Kidney (tissue), 14 donors: Measurements from ENCODE around the gene OS9. TPM values are rescaled to one million over a fixed set of nuclear protein-coding genes. Genes with fewer than 3 reads are reported as not detected.

Experiments used
- DNase-seq, 5 donors: peaks; one replicate each; pipeline ENCODE4 v3.0.0-alpha.2; 2013 to 2020
- FAIRE-seq: peaks from 2 replicates; lab custom pipeline; 2012; peaks lifted over from hg19 to GRCh38; lab: Jason Lieb, UNC
- H3K27ac ChIP-seq, 2 donors: one replicate each; pipeline ENCODE4 v1.7.0; 2013; ENCODE audit warnings: low read depth in 2 of 2, low read length in 2 of 2, inconsistent platforms in 1 of 2
- H3K27me3 ChIP-seq: one replicate; pipeline ENCODE4 v1.7.1; 2013; ENCODE audit warnings: low read length, inconsistent platforms; ENCODE audit not compliant: control insufficient read depth, insufficient read depth
- H3K36me3 ChIP-seq, 3 donors: one replicate each; pipeline versions ENCODE4 v1.7.0 to v1.7.1; 2013; ENCODE audit warnings: low read length in 3 of 3, control low read depth in 1 of 3, inconsistent platforms in 1 of 3; ENCODE audit not compliant: insufficient read depth in 3 of 3, control insufficient read depth in 2 of 3
- H3K4me1 ChIP-seq, 3 donors: one replicate each; pipeline versions ENCODE4 v1.7.0 to v1.7.1; 2013; ENCODE audit warnings: low read length in 3 of 3, inconsistent platforms in 1 of 3, low read depth in 1 of 3; ENCODE audit not compliant: control insufficient read depth in 2 of 3, insufficient read depth in 2 of 3
- H3K4me3 ChIP-seq, 3 donors: one replicate each; pipeline versions ENCODE4 v1.7.0 to v1.8.1; 2013; ENCODE audit warnings: low read length in 3 of 3, control low read depth in 1 of 3, inconsistent platforms in 1 of 3
- H3K9ac ChIP-seq, 3 donors: one replicate each; pipeline versions ENCODE4 v1.7.0 to v1.7.1; 2013; ENCODE audit warnings: low read length in 3 of 3, control low read depth in 1 of 3, inconsistent platforms in 1 of 3
- H3K9me3 ChIP-seq, 3 donors: one replicate each; pipeline versions ENCODE4 v1.7.0 to v1.7.1; 2013; ENCODE audit warnings: low read length in 3 of 3, control low read depth in 1 of 3, inconsistent platforms in 1 of 3; ENCODE audit not compliant: control insufficient read depth in 2 of 3, insufficient read depth in 1 of 3
- CTCF ChIP-seq: IDR thresholded peaks from 3 replicates; pipeline ENCODE4 v1.5.1; 2012; ENCODE audit warnings: mild to moderate bottlenecking, moderate library complexity, borderline replicate concordance; ENCODE audit not compliant: insufficient read depth; ENCODE audit errors: extremely low read depth
- intact Hi-C: fragments of 100-400 bp; cut with DNase I; formaldehyde crosslinking; loops from one replicate; pipeline ENCODE4 v1.11.1; 2022
- polyA plus RNA-seq: library from polyadenylated mRNA; stranded (reverse); fragments of 350-450 nt; fragmentation: Illumina TruSeq; extraction: RNeasy Lipid Tissue Mini Kit (QIAGEN cat#74804); gene quantifications from one replicate; pipeline ENCODE4 v1.2.3, GENCODE V29; 2014; ENCODE audit warnings: low read depth, low replicate concordance; ENCODE audit not compliant: insufficient read depth
- total RNA-seq: library from RNA; stranded (reverse); fragmentation: NEBNext Ultra II Directional; extraction: Animal tissue kit (Norgen Biotek cat#: 25700); gene quantifications from one replicate; pipeline ENCODE4 v1.2.1, GENCODE V29; 2021
- donor health status: control.
- donor health status: control.
- donor health status: control.
- donor health status: control.
- donor health status: control.
- donor health status: DM: yes; HTN: yes; CAD: no.
- donor health status: Normal renal cell carcinoma (clear cell type).

Gene OS9
- total and polyA plus RNA-seq, 2 donors from 2014 or later = 256 to 325 TPM

GRCh38 chr12:57722716-57723629 is 29.0 kb downstream of the OS9 start:
- no peak overlapping the region for H3K4me3 ChIP-seq
- intact Hi-C loops = no loop called here
- H3K4me1 ChIP-seq = peaks cover 0 to 12% (median 0%) of the 10 kb centered on the region in 3 donors
- no peaks in the 10 kb centered on the region for H3K9me3 ChIP-seq
- no peaks in the 10 kb centered on the region for H3K27me3 ChIP-seq
- H3K36me3 ChIP-seq = peaks cover 0 to 22% (median 18%) of the 10 kb centered on the region in 3 donors
- TF ChIP-seq CTCF = no peak
- FAIRE-seq (no peak), DNase-seq (no peak)
- no peak overlapping the region for H3K9ac ChIP-seq
- no peak overlapping the region for H3K27ac ChIP-seq

GRCh38 chr12:57723630-57723962 is 29.7 kb downstream of the OS9 start:
- H3K4me3 ChIP-seq = no peak overlapping the region
- intact Hi-C loops = no loop called here
- no peak for TF ChIP-seq CTCF
- FAIRE-seq (no peak), DNase-seq (no peak)
- no peak overlapping the region for H3K27ac ChIP-seq
- peaks cover 0 to 15% (median 15%) of the 10 kb centered on the region in 3 donors for H3K36me3 ChIP-seq
- no peak overlapping the region for H3K9ac ChIP-seq
- peaks cover 0 to 12% (median 0%) of the 10 kb centered on the region in 3 donors for H3K4me1 ChIP-seq
- no peaks in the 10 kb centered on the region for H3K9me3 ChIP-seq
- no peaks in the 10 kb centered on the region for H3K27me3 ChIP-seq

GRCh38 chr12:57724003-57724935 is 30.3 kb downstream of the OS9 start:
- H3K36me3 ChIP-seq = peaks cover 0 to 11% (median 9%) of the 10 kb centered on the region in 3 donors
- intact Hi-C loops = no loop called here
- no peak overlapping the region for H3K4me3 ChIP-seq
- FAIRE-seq (no peak), DNase-seq (no peak)
- H3K27me3 ChIP-seq = no peaks in the 10 kb centered on the region
- H3K4me1 ChIP-seq = peaks cover 0 to 12% (median 0%) of the 10 kb centered on the region in 3 donors
- H3K9ac ChIP-seq = no peak overlapping the region
- no peak overlapping the region for H3K27ac ChIP-seq
- H3K9me3 ChIP-seq = no peaks in the 10 kb centered on the region
- no peak for TF ChIP-seq CTCF
